NCI-H2196 (cell line): ENCODE data around the gene SCTR.

Experiments used
- DNase-seq: peaks from one replicate; lab custom pipeline; 2025; ENCODE audit not compliant: unreplicated experiment; lab: John Stamatoyannopoulos, UW

SCTR gene

GRCh38 chr2:119449521-119449920 lies 74.8 kb downstream of the SCTR start:
- peak; percentile 68 for DNase-seq

- DNase-seq, result no peak
These were observed 75.7 kb downstream of the SCTR start for GRCh38 chr2:119448427-119449141.

GRCh38 chr2:119446037-119446436 lies 78.2 kb downstream of the SCTR start:
- DNase-seq, result no peak

GRCh38 chr2:119442850-119443249 lies 81.4 kb downstream of the SCTR start:
- no peak for DNase-seq

GRCh38 chr2:119442226-119442619 lies 82.1 kb downstream of the SCTR start:
- no peak for DNase-seq

- no peak for DNase-seq
These were observed 82.7 kb downstream of the SCTR start for GRCh38 chr2:119441376-119442225.

- DNase-seq, result no peak
These were observed 83.4 kb downstream of the SCTR start for GRCh38 chr2:119440873-119441272.

GRCh38 chr2:119440501-119440870 lies 83.8 kb downstream of the SCTR start:
- no peak for DNase-seq

- no peak for DNase-seq
These were observed 84.4 kb downstream of the SCTR start for GRCh38 chr2:119439574-119440500.

- DNase-seq, result no peak
These were observed 85.5 kb downstream of the SCTR start for GRCh38 chr2:119438726-119439284.

- no peak for DNase-seq
These were observed 86.1 kb downstream of the SCTR start for GRCh38 chr2:119438128-119438656.

GRCh38 chr2:119436993-119437772 lies 87.1 kb downstream of the SCTR start:
- DNase-seq, result no peak

- DNase-seq, result no peak
These were observed 88.4 kb downstream of the SCTR start for GRCh38 chr2:119435953-119436297.

- no peak for DNase-seq
These were observed 89.0 kb downstream of the SCTR start for GRCh38 chr2:119435081-119435952.

GRCh38 chr2:119434664-119435063 lies 89.6 kb downstream of the SCTR start:
- no peak for DNase-seq

GRCh38 chr2:119433636-119434327 lies 90.5 kb downstream of the SCTR start:
- DNase-seq, result no peak

GRCh38 chr2:119432851-119433522 lies 91.3 kb downstream of the SCTR start:
- no peak for DNase-seq
